IPS-20b (cell line): ENCODE measurements around the gene ZNF615.
"Not testable (repeated sequence)": the region's sequence is repeated elsewhere in the genome, so short reads cannot be mapped to it uniquely, and the experiment has no call there.

Experiments
- H3K27ac ChIP-seq: one replicate; pipeline ENCODE4 v1.5.1; 2013; ENCODE audit warnings: low read length
- H3K27me3 ChIP-seq: 2 replicates; pipeline ENCODE4 v1.6.1; 2013; ENCODE audit warnings: mild to moderate bottlenecking, low read length, inconsistent platforms; ENCODE audit not compliant: insufficient read depth
- H3K36me3 ChIP-seq: 2 replicates; pipeline ENCODE4 v1.6.1; 2013; ENCODE audit warnings: low read depth, mild to moderate bottlenecking, inconsistent platforms, low read length, moderate library complexity; ENCODE audit not compliant: insufficient read depth
- H3K4me1 ChIP-seq: 2 replicates; pipeline ENCODE4 v1.6.1; 2013; ENCODE audit warnings: mild to moderate bottlenecking, control low read depth, inconsistent platforms, low read length, moderate library complexity; ENCODE audit not compliant: insufficient read depth
- H3K4me3 ChIP-seq: 2 replicates; pipeline ENCODE4 v1.5.1; 2013; ENCODE audit warnings: mild to moderate bottlenecking, low read length, inconsistent platforms
- H3K9ac ChIP-seq: 2 replicates; pipeline ENCODE4 v1.6.1; 2013; ENCODE audit warnings: low read depth, mild to moderate bottlenecking, inconsistent platforms, low read length, moderate library complexity
- H3K9me3 ChIP-seq: 2 replicates; pipeline ENCODE4 v1.6.1; 2013; ENCODE audit warnings: mild to moderate bottlenecking, low read depth, low read length, inconsistent platforms; ENCODE audit not compliant: insufficient read depth

ZNF615 gene

GRCh38 chr19:51977346-51977745, 30.7 kb downstream of the ZNF615 start:
- peaks cover 72% of the 10 kb centered on the region for H3K9me3 ChIP-seq
- no peaks in the 10 kb centered on the region for H3K4me1 ChIP-seq
- no peak overlapping the region for H3K4me3 ChIP-seq
- no peaks in the 10 kb centered on the region for H3K27me3 ChIP-seq
- no peak overlapping the region for H3K27ac ChIP-seq
- H3K9ac ChIP-seq = no peak overlapping the region
- H3K36me3 ChIP-seq = peaks cover 24% of the 10 kb centered on the region

GRCh38 chr19:51976852-51977251, 31.2 kb downstream of the ZNF615 start:
- H3K27ac ChIP-seq = no peak overlapping the region
- no peak overlapping the region for H3K4me3 ChIP-seq
- H3K36me3 ChIP-seq = peaks cover 29% of the 10 kb centered on the region
- H3K9me3 ChIP-seq = peaks cover 77% of the 10 kb centered on the region
- H3K4me1 ChIP-seq = no peaks in the 10 kb centered on the region
- H3K27me3 ChIP-seq = no peaks in the 10 kb centered on the region
- no peak overlapping the region for H3K9ac ChIP-seq

- not testable (repeated sequence) for H3K27ac ChIP-seq, H3K4me1 ChIP-seq, H3K4me3 ChIP-seq, H3K27me3 ChIP-seq, H3K9ac ChIP-seq
- Histone ChIP-seq H3K36me3 (peaks cover 40% of the 10 kb centered on the region), H3K9me3 (peaks cover 82% of the 10 kb centered on the region)
Measured at GRCh38 chr19:51975787-51976186, 32.2 kb downstream of the ZNF615 start.

- Histone ChIP-seq H3K27me3 (no peaks in the 10 kb centered on the region), H3K27ac (no peak overlapping the region), H3K4me3 (no peak overlapping the region), H3K9me3 (peaks cover 87% of the 10 kb centered on the region), H3K9ac (no peak overlapping the region), H3K36me3 (peaks cover 70% of the 10 kb centered on the region), H3K4me1 (no peaks in the 10 kb centered on the region)
Measured at GRCh38 chr19:51971624-51972023, 36.4 kb downstream of the ZNF615 start.

DNA sequence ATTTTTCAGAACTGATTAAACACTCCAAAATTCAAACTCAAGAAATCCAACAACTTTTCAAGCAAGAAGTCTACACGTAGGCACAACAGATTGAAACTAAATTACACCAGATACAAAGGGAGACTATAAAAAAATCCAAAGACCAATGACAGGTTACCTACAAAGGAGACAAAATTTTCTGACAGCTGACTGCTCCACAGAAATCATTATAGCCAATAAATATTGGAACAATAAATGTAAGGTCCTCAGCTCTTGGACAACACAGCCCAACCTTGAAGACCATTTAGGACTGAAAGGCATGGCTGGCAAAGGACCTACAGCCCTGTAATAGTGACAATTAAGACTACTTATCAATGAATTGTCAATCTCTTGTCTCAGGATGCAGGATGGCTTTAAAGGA, 37.3 kb downstream of the ZNF615 start:
- H3K27me3 ChIP-seq = no peaks in the 10 kb centered on the region
- H3K4me3 ChIP-seq = no peak overlapping the region
- no peak overlapping the region for H3K27ac ChIP-seq
- H3K36me3 ChIP-seq = peaks cover 79% of the 10 kb centered on the region
- H3K9me3 ChIP-seq = peaks cover 94% of the 10 kb centered on the region
- no peak overlapping the region for H3K9ac ChIP-seq
- H3K4me1 ChIP-seq = no peaks in the 10 kb centered on the region

DNA sequence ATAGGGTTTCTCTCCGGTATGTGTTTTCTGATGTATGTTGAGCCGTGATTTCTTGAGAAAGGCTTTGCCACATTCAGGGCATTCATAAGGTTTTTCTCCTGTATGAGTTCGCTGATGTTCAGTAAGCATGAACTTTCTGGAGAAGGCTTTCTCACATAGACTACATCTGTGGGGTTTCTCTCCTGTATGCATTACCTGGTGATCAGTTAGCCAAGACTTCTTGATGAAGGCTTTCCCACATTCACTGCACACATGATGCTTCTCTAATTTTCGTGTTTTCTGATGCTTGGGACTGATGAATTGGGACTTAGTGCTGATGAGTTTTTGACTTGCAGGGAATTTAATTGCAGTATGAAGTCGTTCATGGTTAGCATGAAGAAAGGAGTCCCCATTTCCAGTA, 42.4 kb downstream of the ZNF615 start:
- H3K36me3 ChIP-seq = peaks cover 62% of the 10 kb centered on the region
- H3K27me3 ChIP-seq = no peaks in the 10 kb centered on the region
- peaks cover 62% of the 10 kb centered on the region for H3K9me3 ChIP-seq
- H3K9ac ChIP-seq = no peak overlapping the region
- H3K4me3 ChIP-seq = no peak overlapping the region
- no peaks in the 10 kb centered on the region for H3K4me1 ChIP-seq
- no peak overlapping the region for H3K27ac ChIP-seq

DNA sequence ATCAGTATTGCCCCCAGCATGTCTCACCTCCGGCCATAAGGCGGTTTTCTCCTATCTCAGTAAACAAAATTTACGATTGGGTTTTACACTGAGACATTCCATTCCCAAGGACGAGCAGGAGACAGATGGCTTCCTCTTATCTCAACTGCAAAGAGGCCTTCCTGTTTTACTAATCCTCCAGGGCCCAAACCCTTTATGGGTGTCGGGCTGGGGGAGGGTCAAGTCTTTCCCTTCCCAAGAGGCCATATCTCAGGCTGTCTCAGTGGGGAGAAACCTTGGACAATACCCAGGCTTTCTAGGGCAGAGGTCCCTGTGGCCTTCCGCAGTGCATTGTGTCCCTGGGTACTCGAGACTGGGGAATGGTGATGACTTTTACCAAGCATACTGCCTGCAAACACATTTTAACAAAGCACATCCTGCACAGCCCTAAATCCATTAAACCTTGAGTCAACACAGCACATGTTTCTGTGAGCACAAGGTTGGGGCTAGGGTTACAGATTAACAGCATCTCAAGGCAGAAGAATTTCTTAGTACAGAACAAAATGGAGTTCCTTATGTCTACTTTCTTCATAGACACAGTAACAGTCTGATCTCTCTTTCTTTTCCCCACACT, 47.3 kb downstream of the ZNF615 start:
- H3K9ac ChIP-seq, H3K27me3 ChIP-seq, H3K4me1 ChIP-seq, H3K4me3 ChIP-seq, H3K27ac ChIP-seq: not testable (repeated sequence)
- peaks cover 25% of the 10 kb centered on the region for H3K36me3 ChIP-seq
- peaks cover 27% of the 10 kb centered on the region for H3K9me3 ChIP-seq

DNA sequence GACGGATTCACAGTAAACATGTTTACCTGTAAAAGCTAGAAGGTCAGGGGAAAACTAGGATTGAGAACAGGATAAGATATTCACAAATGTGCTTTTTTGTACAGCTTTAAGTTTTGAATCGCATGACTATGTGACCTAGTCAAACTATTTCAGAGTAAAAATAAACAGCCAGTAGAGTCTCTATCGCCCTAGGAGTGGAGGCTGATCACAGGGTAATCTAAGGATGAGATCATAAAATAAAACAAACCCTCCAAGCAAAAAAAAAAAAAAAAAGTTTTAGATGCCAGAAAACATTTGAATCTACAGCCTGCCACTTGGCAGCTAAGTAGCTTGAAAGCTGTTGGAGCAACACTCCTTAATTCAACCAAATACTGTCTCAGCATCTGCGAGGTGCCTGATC, 48.2 kb downstream of the ZNF615 start:
- Histone ChIP-seq H3K4me3 (no peak overlapping the region), H3K27ac (no peak overlapping the region), H3K36me3 (peaks cover 16% of the 10 kb centered on the region), H3K4me1 (no peaks in the 10 kb centered on the region), H3K9ac (no peak overlapping the region), H3K9me3 (peaks cover 24% of the 10 kb centered on the region), H3K27me3 (no peaks in the 10 kb centered on the region)

DNA sequence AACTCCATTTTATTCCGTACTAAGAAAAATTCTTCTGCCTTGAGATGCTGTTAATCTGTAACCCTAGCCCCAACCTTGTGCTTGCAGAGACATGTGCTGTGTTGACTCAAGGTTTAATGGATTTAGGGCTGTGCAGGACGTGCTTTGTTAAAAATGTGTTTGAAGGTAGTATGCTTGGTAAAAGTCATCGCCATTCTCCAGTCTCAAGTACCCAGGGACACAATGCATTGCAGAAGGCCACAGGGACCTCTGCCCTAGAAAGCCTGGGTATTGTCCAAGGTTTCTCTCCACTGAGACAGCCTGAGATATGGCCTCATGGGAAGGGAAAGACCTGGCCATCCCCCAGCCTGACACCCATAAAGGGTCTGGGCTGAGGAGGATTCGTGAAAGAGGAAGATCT, 50.2 kb downstream of the ZNF615 start:
- H3K4me3 ChIP-seq, H3K4me1 ChIP-seq, H3K27me3 ChIP-seq, H3K36me3 ChIP-seq, H3K9ac ChIP-seq, H3K27ac ChIP-seq: not testable (repeated sequence)
- peaks cover 31% of the 10 kb centered on the region for H3K9me3 ChIP-seq

- peaks cover 85% of the 10 kb centered on the region for H3K9me3 ChIP-seq
- no peaks in the 10 kb centered on the region for H3K4me1 ChIP-seq
- no peak overlapping the region for H3K9ac ChIP-seq
- H3K36me3 ChIP-seq = peaks cover 31% of the 10 kb centered on the region
- no peak overlapping the region for H3K4me3 ChIP-seq
- no peaks in the 10 kb centered on the region for H3K27me3 ChIP-seq
- no peak overlapping the region for H3K27ac ChIP-seq
Measured at GRCh38 chr19:51948975-51949374, 59.0 kb downstream of the ZNF615 start.

DNA sequence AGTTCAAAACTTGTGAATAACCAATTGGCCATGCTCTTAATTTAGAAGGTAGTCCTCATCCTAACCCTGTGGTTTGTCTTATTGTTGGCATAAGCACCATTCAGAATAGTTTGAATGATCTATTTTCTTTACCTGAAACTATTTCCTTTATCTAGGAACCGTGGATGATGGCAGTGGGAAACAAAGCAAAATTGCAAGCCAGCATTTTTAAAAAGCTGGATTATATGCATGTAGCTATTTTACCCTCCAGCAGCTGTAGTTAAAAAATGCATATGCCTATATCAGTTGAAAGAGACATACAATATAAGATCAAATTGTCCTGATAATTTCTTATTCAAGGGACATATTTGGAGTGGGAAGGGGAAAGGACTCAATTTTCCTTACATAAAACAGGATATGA, 61.4 kb downstream of the ZNF615 start:
- H3K27me3 ChIP-seq = no peaks in the 10 kb centered on the region
- H3K9ac ChIP-seq = no peak overlapping the region
- peaks cover 99% of the 10 kb centered on the region for H3K9me3 ChIP-seq
- H3K4me1 ChIP-seq = no peaks in the 10 kb centered on the region
- H3K36me3 ChIP-seq = peaks cover 55% of the 10 kb centered on the region
- H3K4me3 ChIP-seq = peak overlapping the region; percentile 21; the same call in 1 of the 2 replicates
- no peak overlapping the region for H3K27ac ChIP-seq

DNA sequence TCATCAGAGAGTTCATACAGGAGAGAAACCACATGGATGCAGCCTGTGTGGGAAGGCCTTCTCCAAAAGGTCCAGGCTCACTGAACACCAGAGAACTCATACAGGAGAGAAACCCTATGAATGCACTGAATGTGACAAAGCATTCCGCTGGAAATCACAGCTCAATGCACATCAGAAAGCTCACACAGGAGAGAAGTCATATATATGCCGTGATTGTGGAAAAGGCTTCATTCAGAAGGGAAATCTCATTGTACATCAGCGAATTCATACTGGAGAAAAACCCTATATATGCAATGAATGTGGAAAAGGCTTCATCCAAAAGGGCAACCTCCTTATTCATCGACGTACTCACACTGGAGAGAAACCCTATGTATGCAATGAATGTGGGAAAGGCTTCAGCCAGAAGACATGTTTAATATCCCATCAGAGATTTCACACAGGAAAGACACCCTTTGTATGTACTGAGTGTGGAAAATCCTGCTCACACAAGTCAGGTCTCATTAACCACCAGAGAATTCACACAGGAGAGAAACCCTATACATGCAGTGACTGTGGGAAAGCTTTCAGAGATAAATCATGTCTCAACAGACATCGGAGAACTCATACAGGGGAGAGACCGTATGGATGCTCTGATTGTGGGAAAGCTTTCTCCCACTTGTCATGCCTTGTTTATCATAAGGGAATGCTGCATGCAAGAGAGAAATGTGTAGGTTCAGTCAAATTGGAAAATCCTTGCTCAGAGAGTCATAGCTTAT, 63.0 kb downstream of the ZNF615 start:
- H3K4me3 ChIP-seq = peak overlapping the region; percentile 12; the same call in 1 of the 2 replicates
- no peak overlapping the region for H3K27ac ChIP-seq
- H3K9me3 ChIP-seq = peaks cover 98% of the 10 kb centered on the region
- H3K4me1 ChIP-seq = no peaks in the 10 kb centered on the region
- H3K36me3 ChIP-seq = peaks cover 71% of the 10 kb centered on the region
- no peak overlapping the region for H3K9ac ChIP-seq
- H3K27me3 ChIP-seq = no peaks in the 10 kb centered on the region
